Coronary artery (tissue), 2 donors: ENCODE data around the gene CLIC1.

Experiments used
- DNase-seq: peaks from one replicate; pipeline ENCODE4 v3.0.0-alpha.2; 2017; ENCODE audit warnings: low spot score
- H3K27ac ChIP-seq, 2 donors: fragments of 200-600 bp; sonication (generic); one replicate each; pipeline ENCODE4 v1.5.1; 2016 to 2019
- H3K4me3 ChIP-seq: fragments of 200-600 bp; sonication (generic); 2 replicates; pipeline ENCODE4 v1.5.1; 2016; ENCODE audit warnings: mild to moderate bottlenecking, moderate library complexity
- CTCF ChIP-seq: fragments of 200-600 bp; sonication (generic); IDR thresholded peaks from one replicate; pipeline ENCODE4 v1.5.1; 2019; ENCODE audit warnings: antibody characterized with exemption

CLIC1 gene

GRCh38 chr6:31697555-31697954 lies 38.8 kb downstream of the CLIC1 start:
- no peak for DNase-seq
- no peak overlapping the region for H3K4me3 ChIP-seq
- no peak for TF ChIP-seq CTCF
- H3K27ac ChIP-seq = no peak overlapping the region

- no peak overlapping the region for H3K27ac ChIP-seq
- no peak for TF ChIP-seq CTCF
- no peak overlapping the region for H3K4me3 ChIP-seq
- DNase-seq = no peak
Measured at GRCh38 chr6:31693535-31693934, 42.8 kb downstream of the CLIC1 start.

- no peak for TF ChIP-seq CTCF
- DNase-seq = no peak
- Histone ChIP-seq H3K27ac (no peak overlapping the region), H3K4me3 (no peak overlapping the region)
Measured at GRCh38 chr6:31692886-31693285, 43.4 kb downstream of the CLIC1 start.

- no peak overlapping the region for H3K4me3 ChIP-seq
- DNase-seq = no peak
Measured at GRCh38 chr6:31692353-31692752, 44.0 kb downstream of the CLIC1 start.

GRCh38 chr6:31691564-31692108 lies 44.7 kb downstream of the CLIC1 start:
- Histone ChIP-seq H3K4me3 (no peak overlapping the region), H3K27ac (no peak overlapping the region)
- TF ChIP-seq CTCF = no peak
- no peak for DNase-seq

More at GRCh38 chr6:31692353-31692752, 44.0 kb downstream of the CLIC1 start:
- TF ChIP-seq CTCF = no peak
- H3K27ac ChIP-seq = no peak overlapping the region

GRCh38 chr6:31691078-31691463 lies 45.3 kb downstream of the CLIC1 start:
- no peak overlapping the region for H3K27ac ChIP-seq
- no peak for DNase-seq
- no peak for TF ChIP-seq CTCF

GRCh38 chr6:31690231-31691077 lies 45.9 kb downstream of the CLIC1 start:
- Histone ChIP-seq H3K27ac (no peak overlapping the region), H3K4me3 (no peak overlapping the region)
- DNase-seq = no peak
- no peak for TF ChIP-seq CTCF

More at GRCh38 chr6:31691078-31691463, 45.3 kb downstream of the CLIC1 start:
- no peak overlapping the region for H3K4me3 ChIP-seq
